ENCODE data around the gene SLC8A2. TPM values are rescaled to one million over a fixed set of nuclear protein-coding genes. Genes with fewer than 3 reads are reported as not detected.

SLC8A2 gene
- total RNA-seq, 3 donors from 2014 or later (not counting 1 experiment from before 2014, with no cell fraction given) = 0.20 TPM; not detected in 2

DNA sequence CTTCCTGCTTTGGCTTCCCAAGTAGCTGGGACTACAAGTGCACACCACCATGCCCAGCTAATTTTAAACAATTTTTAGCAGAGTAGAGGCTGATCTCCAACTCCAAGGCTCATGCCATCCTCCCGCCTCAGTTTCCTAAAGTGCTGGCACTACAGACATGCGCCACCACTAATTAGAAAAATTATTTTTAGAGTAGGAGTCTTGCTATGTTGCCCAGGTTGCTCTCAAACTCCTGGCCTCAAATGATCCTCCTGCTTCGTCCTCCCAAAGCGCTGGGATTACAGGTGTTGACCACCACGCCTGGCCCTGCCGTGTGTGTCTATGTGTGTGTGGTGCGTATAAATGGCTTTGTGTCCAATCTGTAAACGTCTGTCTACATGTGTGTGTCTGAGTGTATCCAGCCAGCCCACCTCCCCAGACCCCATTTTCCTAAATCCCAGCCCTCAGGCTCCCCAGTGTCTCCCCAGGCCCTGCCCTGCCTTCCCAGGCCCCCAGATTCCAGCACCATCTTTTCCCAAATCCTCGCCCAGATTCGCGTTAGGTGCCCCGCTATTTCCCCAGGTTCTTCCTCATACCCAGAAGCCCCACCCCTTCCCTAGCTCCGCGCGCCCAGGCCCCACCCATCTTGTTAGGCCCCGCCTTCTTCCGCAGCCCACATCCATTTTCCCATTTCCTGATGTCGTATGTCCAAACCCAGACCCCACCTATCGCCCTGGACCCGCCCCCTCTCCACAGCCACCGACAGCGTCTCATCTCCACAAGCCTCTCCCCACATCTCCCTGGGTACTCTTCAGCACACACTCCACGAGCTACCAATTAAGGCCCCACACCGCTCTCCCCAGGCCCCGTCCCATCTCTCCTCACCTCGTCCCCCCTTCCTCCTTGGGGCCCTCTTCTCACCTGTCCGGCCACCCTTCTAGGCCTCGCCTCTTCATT is 24.9 kb downstream of the SLC8A2 start:
- 16% methylated on average over 25 of the region's 28 CpGs for WGBS (ENCODE audit: insufficient coverage)
- H3K27ac Mint-ChIP-seq = no peak overlapping the region
- no peaks in the 10 kb centered on the region for H3K9me3 Mint-ChIP-seq
- no peaks in the 10 kb centered on the region for H3K36me3 Mint-ChIP-seq
- DNase-seq (peak in 1 of 2 donors; percentile 47), ATAC-seq (no peak)
- TF ChIP-seq, protein P1, sequence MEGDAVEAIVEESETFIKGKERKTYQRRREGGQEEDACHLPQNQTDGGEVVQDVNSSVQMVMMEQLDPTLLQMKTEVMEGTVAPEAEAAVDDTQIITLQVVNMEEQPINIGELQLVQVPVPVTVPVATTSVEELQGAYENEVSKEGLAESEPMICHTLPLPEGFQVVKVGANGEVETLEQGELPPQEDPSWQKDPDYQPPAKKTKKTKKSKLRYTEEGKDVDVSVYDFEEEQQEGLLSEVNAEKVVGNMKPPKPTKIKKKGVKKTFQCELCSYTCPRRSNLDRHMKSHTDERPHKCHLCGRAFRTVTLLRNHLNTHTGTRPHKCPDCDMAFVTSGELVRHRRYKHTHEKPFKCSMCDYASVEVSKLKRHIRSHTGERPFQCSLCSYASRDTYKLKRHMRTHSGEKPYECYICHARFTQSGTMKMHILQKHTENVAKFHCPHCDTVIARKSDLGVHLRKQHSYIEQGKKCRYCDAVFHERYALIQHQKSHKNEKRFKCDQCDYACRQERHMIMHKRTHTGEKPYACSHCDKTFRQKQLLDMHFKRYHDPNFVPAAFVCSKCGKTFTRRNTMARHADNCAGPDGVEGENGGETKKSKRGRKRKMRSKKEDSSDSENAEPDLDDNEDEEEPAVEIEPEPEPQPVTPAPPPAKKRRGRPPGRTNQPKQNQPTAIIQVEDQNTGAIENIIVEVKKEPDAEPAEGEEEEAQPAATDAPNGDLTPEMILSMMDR (IDR thresholded peaks at IDR 0.05) = no peak
- H3K4me1 ChIP-seq (ENCODE audit: control insufficient read depth, insufficient read depth, low read length) = peaks cover 39% of the 10 kb centered on the region
- no peak overlapping the region for H3K4me3 ChIP-seq (ENCODE audit: low read length)
- peaks cover 41 to 52% of the 10 kb centered on the region in 2 donors for H3K4me1 Mint-ChIP-seq
- peaks cover 31% of the 10 kb centered on the region for H3K27me3 ChIP-seq (ENCODE audit: control insufficient read depth, insufficient read depth, low read length)
- peak overlapping the region; percentile 57 for H3K4me3 Mint-ChIP-seq
- no peaks in the 10 kb centered on the region for H3K9me3 ChIP-seq (ENCODE audit: control insufficient read depth, insufficient read depth, low read length)
- H3K36me3 ChIP-seq (ENCODE audit: control insufficient read depth, insufficient read depth, low read length) = no peaks in the 10 kb centered on the region
- H3K27ac ChIP-seq (ENCODE audit: low read length) = no peak overlapping the region
- intact Hi-C loops (cut with micrococcal nuclease) = no loop called here
- H3K27me3 Mint-ChIP-seq (ENCODE audit: low read depth in 2 of 2) = peaks cover 67 to 75% of the 10 kb centered on the region in 2 donors

DNA sequence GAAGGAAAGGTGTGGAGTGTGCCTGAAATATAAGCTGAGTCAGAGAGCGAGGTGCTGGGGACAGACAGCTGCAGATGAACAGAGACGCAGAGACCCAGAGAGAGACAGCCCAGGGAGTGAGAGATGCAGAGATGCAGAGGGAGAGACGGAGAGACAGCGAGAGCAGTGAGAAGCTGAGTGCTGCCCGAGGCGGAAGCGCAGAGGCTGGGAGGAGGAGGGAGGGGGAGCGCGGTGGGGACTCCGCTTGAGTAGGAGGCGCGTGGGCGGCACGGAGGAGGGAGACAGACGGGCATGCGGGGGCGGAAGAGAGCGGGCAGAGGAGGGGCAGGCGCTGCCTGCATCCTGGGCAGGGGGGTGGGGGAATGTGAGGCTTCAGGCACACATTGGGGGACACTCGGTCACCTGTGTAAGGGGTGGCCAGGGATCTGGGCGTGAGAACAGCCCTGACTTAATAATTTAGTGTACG is 25.7 kb downstream of the SLC8A2 start:
- peaks cover 41 to 52% of the 10 kb centered on the region in 2 donors for H3K4me1 Mint-ChIP-seq

DNA sequence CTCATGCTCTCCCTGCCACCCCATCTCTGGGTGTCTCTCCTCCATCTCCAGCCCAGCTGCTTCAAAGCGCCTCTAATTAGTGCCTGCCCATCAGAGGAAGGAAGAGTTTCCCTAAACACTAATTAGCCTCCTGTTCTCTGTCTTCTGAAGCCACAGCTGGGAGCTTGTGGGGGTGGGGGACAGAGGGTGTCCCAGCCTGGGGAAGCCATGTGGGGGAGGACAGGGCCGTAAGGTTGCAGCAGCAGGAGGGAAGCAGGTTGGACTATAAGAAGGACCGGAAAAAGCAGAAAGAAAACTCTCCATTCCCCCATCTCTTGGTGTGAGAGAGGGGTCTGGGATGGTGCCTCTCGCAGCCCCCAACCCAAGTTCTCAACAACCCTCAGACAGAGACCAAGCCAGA is 26.2 kb downstream of the SLC8A2 start:
- no peak for DNase-seq
- Mint-ChIP-seq H3K4me1 (peaks cover 41 to 52% of the 10 kb centered on the region in 2 donors), H3K36me3 (no peaks in the 10 kb centered on the region), H3K27ac (peak overlapping the region in 1 of 2 donors; percentile 55), H3K9me3 (no peaks in the 10 kb centered on the region), H3K27me3 (ENCODE audit: low read depth in 2 of 2) (peaks cover 70 to 82% of the 10 kb centered on the region in 2 donors), H3K4me3 (peak overlapping the region; percentile 67)
- Histone ChIP-seq H3K27ac (ENCODE audit: low read length) (no peak overlapping the region), H3K36me3 (ENCODE audit: control insufficient read depth, insufficient read depth, low read length) (no peaks in the 10 kb centered on the region), H3K4me3 (ENCODE audit: low read length) (no peak overlapping the region), H3K4me1 (ENCODE audit: control insufficient read depth, insufficient read depth, low read length) (peaks cover 39% of the 10 kb centered on the region), H3K9me3 (ENCODE audit: control insufficient read depth, insufficient read depth, low read length) (no peaks in the 10 kb centered on the region), H3K27me3 (ENCODE audit: control insufficient read depth, insufficient read depth, low read length) (peaks cover 31% of the 10 kb centered on the region)
- intact Hi-C loops (cut with micrococcal nuclease) = no loop called here
- WGBS (ENCODE audit: insufficient coverage) = 20% methylated on average over 1 of the region's 4 CpGs
- TF ChIP-seq, protein P1 (IDR thresholded peaks at IDR 0.05) = no peak
- ATAC-seq = no peak

More for the DNA sequence above, 25.7 kb downstream of the SLC8A2 start:
- Mint-ChIP-seq H3K27me3 (ENCODE audit: low read depth in 2 of 2) (peaks cover 68 to 81% of the 10 kb centered on the region in 2 donors), H3K36me3 (no peaks in the 10 kb centered on the region), H3K27ac (peak overlapping the region in 1 of 2 donors; percentile 55), H3K9me3 (no peaks in the 10 kb centered on the region), H3K4me3 (peak overlapping the region; percentile 67)
- Histone ChIP-seq H3K4me3 (ENCODE audit: low read length) (no peak overlapping the region), H3K4me1 (ENCODE audit: control insufficient read depth, insufficient read depth, low read length) (peaks cover 39% of the 10 kb centered on the region), H3K27me3 (ENCODE audit: control insufficient read depth, insufficient read depth, low read length) (peaks cover 31% of the 10 kb centered on the region), H3K36me3 (ENCODE audit: control insufficient read depth, insufficient read depth, low read length) (no peaks in the 10 kb centered on the region), H3K9me3 (ENCODE audit: control insufficient read depth, insufficient read depth, low read length) (no peaks in the 10 kb centered on the region), H3K27ac (ENCODE audit: low read length) (no peak overlapping the region)
- WGBS (ENCODE audit: insufficient coverage) = 1% methylated on average over 22 of the region's 22 CpGs
- ATAC-seq = peak; percentile 76 to 82 (median 82)
- peak; percentile 45 to 84 for DNase-seq
- intact Hi-C loops (cut with micrococcal nuclease) = no loop called here
- TF ChIP-seq, protein P1 (IDR thresholded peaks at IDR 0.05) = no peak
